HepG2 (cell line): ENCODE results near the gene PARVB. TPM values are rescaled to one million over a fixed set of nuclear protein-coding genes. Genes with fewer than 3 reads are reported as not detected.

Source experiments
- ATAC-seq: fragments of 200-7000 bp; cut with Tn5 transposase; 3 replicates; pipeline ENCODE4 v1.9.1; 2020; ENCODE audit warnings: mild to moderate bottlenecking, moderate library complexity
- BruUV-seq: library from RNA; stranded (reverse); fragments of 400-500 nt; replicated peaks from 2 replicates; lab custom pipeline; 2021; lab: Mats Ljungman, UMichigan
- CTCF ChIA-PET: fragments of 300-600 bp; formaldehyde crosslinking; extraction: SDS; loops from one replicate; lab custom pipeline; 2021; ENCODE audit warnings: low total read pairs, inconsistent platforms, low intra/inter-chr PET ratio; lab: Yijun Ruan, JAX
- POLR2A ChIA-PET: fragments of 350-600 bp; sonication (Branson Sonifier 250); formaldehyde crosslinking; loops from one replicate; lab custom pipeline; 2020; ENCODE audit warnings: antibody characterized with exemption, inconsistent platforms; lab: Yijun Ruan, JAX
- DNase-seq: peaks from one replicate; pipeline ENCODE4 v3.0.0-alpha.2; 2015; ENCODE audit warnings: low spot score
- FAIRE-seq: peaks from 3 replicates; lab custom pipeline; 2011; peaks lifted over from hg19 to GRCh38; lab: Jason Lieb, UNC
- H2AFZ ChIP-seq: one replicate; pipeline ENCODE4 v1.6.1; 2011; ENCODE audit warnings: low read length, inconsistent platforms
- H3K27ac ChIP-seq: fragments of 300-600 bp; 3 replicates; pipeline ENCODE4 v1.8.0; 2011; ENCODE audit warnings: mixed run types, mild to moderate bottlenecking, mixed read lengths, low read length, inconsistent platforms; ENCODE audit not compliant: insufficient read depth; ENCODE audit errors: extremely low read length
- H3K27me3 ChIP-seq, 2 experiments: fragments of 200-600 bp in 1 of 2; 2 replicates in 1 of 2; 3 replicates in 1 of 2; pipeline versions ENCODE4 v1.6.0 to v1.8.0; 2011; ENCODE audit warnings: low read length in 2 of 2, mild to moderate bottlenecking in 2 of 2, moderate library complexity in 2 of 2, inconsistent platforms in 1 of 2; ENCODE audit not compliant: insufficient read depth in 2 of 2, control insufficient read depth in 1 of 2
- H3K36me3 ChIP-seq, 2 experiments: fragments of 200-600 bp in 1 of 2; replicated peaks in 1 of 2; 2 replicates in 1 of 2; 3 replicates in 1 of 2; pipeline versions ENCODE4 v1.5.1 to v1.8.0; 2011; ENCODE audit warnings: low read length in 2 of 2, inconsistent platforms in 1 of 2; ENCODE audit not compliant: insufficient read depth in 2 of 2, control insufficient read depth in 1 of 2
- H3K4me1 ChIP-seq: 2 replicates; pipeline ENCODE4 v1.5.1; 2012; ENCODE audit warnings: low read length, inconsistent platforms; ENCODE audit not compliant: insufficient read depth
- H3K4me2 ChIP-seq: 2 replicates; pipeline ENCODE4 v1.6.0; 2011; ENCODE audit warnings: low read depth, low read length, inconsistent platforms
- H3K4me3 ChIP-seq, 3 experiments: fragments of 200-600 bp in 1 of 3; sonication (generic), shearing (Covaris generic) in 1 of 3; replicated peaks in 1 of 3; 2 replicates each; pipeline ENCODE4 v1.5.1; 2011 to 2016; ENCODE audit warnings: low read length in 3 of 3, inconsistent platforms in 2 of 3, low read depth in 2 of 3, mild to moderate bottlenecking in 2 of 3, control low read depth in 1 of 3, mixed read lengths in 1 of 3; ENCODE audit not compliant: insufficient read depth in 1 of 3
- H3K79me2 ChIP-seq: one replicate; pipeline ENCODE4 v1.6.1; 2011; ENCODE audit warnings: low read length, inconsistent platforms; ENCODE audit not compliant: insufficient read depth
- H3K9ac ChIP-seq: 2 replicates; pipeline ENCODE4 v1.6.0; 2011; ENCODE audit warnings: mild to moderate bottlenecking, low read depth, low read length, inconsistent platforms; ENCODE audit not compliant: insufficient read depth
- H3K9me3 ChIP-seq: 2 replicates; pipeline ENCODE4 v1.5.1; 2012; ENCODE audit warnings: mild to moderate bottlenecking, low read length
- H4K20me1 ChIP-seq: 2 replicates; pipeline ENCODE4 v1.6.0; 2011; ENCODE audit warnings: inconsistent platforms, mild to moderate bottlenecking, low read length, moderate library complexity; ENCODE audit not compliant: insufficient read depth
- BHLHE40 ChIP-seq: IDR thresholded peaks from 2 replicates; pipeline ENCODE4 v1.6.1; 2011; ENCODE audit warnings: low read length, improper control_type of control experiment
- HHEX ChIP-seq: IDR thresholded peaks from 2 replicates; pipeline ENCODE4 v1.6.1; 2016; ENCODE audit warnings: control low read depth
- MAX ChIP-seq: IDR thresholded peaks from 2 replicates; pipeline ENCODE4 v1.6.1; 2012; ENCODE audit warnings: inconsistent platforms
- NPAS2 ChIP-seq: sonication (generic); formaldehyde crosslinking; IDR thresholded peaks from 2 replicates; pipeline ENCODE4 v1.8.0; 2022; ENCODE audit warnings: mild to moderate bottlenecking, missing genetic modification reagents, borderline replicate concordance
- SOX5 ChIP-seq: IDR thresholded peaks from 2 replicates; pipeline ENCODE4 v1.6.1; 2016; ENCODE audit warnings: borderline replicate concordance
- SYNCRIP ChIP-seq: fragments of 200-400 bp; formaldehyde crosslinking; IDR thresholded peaks from 2 replicates; pipeline ENCODE4 v1.6.1; 2018; ENCODE audit warnings: mild to moderate bottlenecking, low read depth, low read length; ENCODE audit not compliant: insufficient read depth
- TP53 ChIP-seq: sonication (generic); formaldehyde crosslinking; conservative IDR thresholded peaks from 2 replicates; pipeline ENCODE4 v1.4.0; 2020; ENCODE audit warnings: missing genetic modification reagents
- ZEB1 ChIP-seq: IDR thresholded peaks from 2 replicates; pipeline ENCODE4 v1.6.1; 2012; ENCODE audit warnings: mild to moderate bottlenecking, low read depth, inconsistent platforms; ENCODE audit not compliant: insufficient replicate concordance
- ZNF333 ChIP-seq: sonication (generic); formaldehyde crosslinking; IDR thresholded peaks from 2 replicates; pipeline ENCODE4 v1.4.0; 2020; ENCODE audit warnings: mild to moderate bottlenecking, missing genetic modification reagents, borderline replicate concordance
- ZNF563 ChIP-seq: sonication (generic); formaldehyde crosslinking; IDR thresholded peaks from 2 replicates; pipeline ENCODE4 v1.8.0; 2022; ENCODE audit warnings: mild to moderate bottlenecking, moderate library complexity, missing genetic modification reagents
- ZNF567 ChIP-seq: sonication (generic); formaldehyde crosslinking; IDR thresholded peaks from 2 replicates; pipeline ENCODE4 v1.8.1; 2023; ENCODE audit warnings: mild to moderate bottlenecking, missing genetic modification reagents, borderline replicate concordance
- ZNF747 ChIP-seq: sonication (generic); formaldehyde crosslinking; IDR thresholded peaks from 2 replicates; pipeline ENCODE4 v1.8.1; 2023; ENCODE audit warnings: missing genetic modification reagents, mild to moderate bottlenecking, borderline replicate concordance
- WGBS: methylation state at CpG from one replicate; pipeline ENCODE4 v1.1.6; 2017; ENCODE audit warnings: low lambda C conversion rate; 5-methylcytosine and 5-hydroxymethylcytosine counted together
- in situ Hi-C: cut with HindIII; loops from 2 replicates; pipeline ENCODE4 v1.10.0; 2017; ENCODE audit warnings: low pct_unique_long_range_greater_than_20kb; ENCODE audit not compliant: extremely low pct_ligation_motif_present
- intact Hi-C: fragments of 100-400 bp; cut with micrococcal nuclease; formaldehyde crosslinking; loops from one replicate; pipeline ENCODE4 v1.10.0; 2022; ENCODE audit not compliant: unreplicated experiment
- polyA plus RNA-seq, 8 experiments: library from polyadenylated mRNA; depleted of rRNA in 3 of 8; stranded (reverse) in 7 of 8; unstranded in 1 of 8; fragments of >200 nt; fragmentation: Illumina TruSeq in 4 of 8; extraction: Trizol in 4 of 8; gene quantifications; 2 replicates each; pipeline versions ENCODE4 v1.2.1 to v1.2.3, GENCODE V29; 2011 to 2016; ENCODE audit warnings: low read depth in 4 of 8, missing spikeins in 1 of 8, mixed read lengths in 1 of 8; ENCODE audit not compliant: insufficient read depth in 1 of 8
- total RNA-seq, 5 experiments: library from RNA; depleted of rRNA; stranded (reverse); fragments of >200 nt; fragmentation: Illumina TruSeq; extraction: Trizol; gene quantifications; 2 replicates each; pipeline ENCODE4 v1.2.3, GENCODE V29; 2016; ENCODE audit warnings: low read depth in 1 of 5
- TF ChIP-seq, protein P1 (sequence below): sonication (generic); formaldehyde crosslinking; IDR thresholded peaks from 2 replicates; pipeline ENCODE4 v1.5.0; 2020; ENCODE audit warnings: missing genetic modification reagents
- TF ChIP-seq, protein P2 (sequence below): IDR thresholded peaks from 2 replicates; pipeline ENCODE4 v1.4.0; 2020; ENCODE audit warnings: mild to moderate bottlenecking, missing genetic modification reagents

PARVB gene
- total and polyA plus RNA-seq, 2 of the 13 experiments (the other 11 are each of a cell fraction or from before 2014, with no cell fraction given): 0.11 to 0.15 TPM

- POLR2A ChIA-PET: no interaction called here
- CTCF ChIA-PET: no interaction called here
- Histone ChIP-seq H3K4me3 (no peak overlapping the region), H3K4me2 (no peak overlapping the region), H3K79me2 (no peaks in the 10 kb centered on the region), H3K27me3 (peaks cover 0 to under 1% of the 10 kb centered on the region in 2 experiments; a peak in 1 of 5 replicates), H4K20me1 (no peaks in the 10 kb centered on the region), H2AFZ (no peak overlapping the region), H3K9me3 (no peaks in the 10 kb centered on the region), H3K36me3 (no peaks in the 10 kb centered on the region), H3K4me1 (peaks cover 2% of the 10 kb centered on the region), H3K9ac (no peak overlapping the region), H3K27ac (no peak overlapping the region)
- TF ChIP-seq, protein P1, sequence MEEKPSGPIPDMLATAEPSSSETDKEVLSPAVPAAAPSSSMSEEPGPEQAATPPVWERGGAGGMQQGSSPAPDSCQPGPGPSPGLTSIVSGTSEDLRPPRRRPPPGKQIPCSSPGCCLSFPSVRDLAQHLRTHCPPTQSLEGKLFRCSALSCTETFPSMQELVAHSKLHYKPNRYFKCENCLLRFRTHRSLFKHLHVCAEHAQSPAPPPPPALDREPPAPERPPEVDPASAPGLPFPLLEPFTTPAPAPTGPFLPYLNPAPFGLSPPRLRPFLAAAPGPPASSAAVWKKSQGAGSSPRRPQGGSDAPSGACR (CRISPR knock-in tag): no peak
- no peak for TF ChIP-seq ZNF567 (CRISPR knock-in tag)
- no peak for TF ChIP-seq ZNF563
- TF ChIP-seq BHLHE40: no peak
- no peak for TF ChIP-seq MAX
- TF ChIP-seq TP53 (CRISPR knock-in tag): no peak
- in situ Hi-C loops: no loop called here
- ATAC-seq: no peak
- BruUV-seq: no TSS peak
- no peak for DNase-seq
- FAIRE-seq: no peak
- intact Hi-C loops: no loop called here
- WGBS: 86% methylated on average over 9 of the region's 9 CpGs
Observed at GRCh38 chr22:44018594-44018993, 5.5 kb upstream of the PARVB start.

DNA sequence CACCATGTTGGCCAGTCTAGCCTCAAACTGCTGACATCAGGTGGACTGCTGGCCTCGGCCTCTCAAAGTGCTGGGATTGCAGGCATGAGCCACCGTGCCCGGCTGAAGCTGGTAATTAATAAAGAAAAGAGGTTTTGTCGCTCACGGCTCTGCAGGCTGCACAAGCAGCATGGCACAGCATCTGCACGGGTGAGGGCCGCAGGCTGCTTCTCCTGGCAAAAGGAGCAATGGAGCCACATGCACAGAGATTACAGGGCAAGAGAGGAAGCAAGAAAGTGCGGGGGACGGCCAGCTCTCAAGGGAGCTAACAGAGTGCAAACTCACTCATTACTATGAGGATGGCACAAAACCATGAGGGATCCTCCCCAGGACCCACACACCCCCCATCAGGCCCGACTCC is 4.7 kb upstream of the PARVB start:
- H3K36me3 ChIP-seq: no peaks in the 10 kb centered on the region
- no peak overlapping the region for H3K9ac ChIP-seq
- DNase-seq: no peak
- no peak for ATAC-seq
- H2AFZ ChIP-seq: no peak overlapping the region
- intact Hi-C loops (no loop called here), in situ Hi-C loops (no loop called here)
- no peaks in the 10 kb centered on the region for H4K20me1 ChIP-seq
- 72% methylated on average over 10 of the region's 10 CpGs for WGBS
- no TSS peak for BruUV-seq
- no peak overlapping the region for H3K27ac ChIP-seq
- ChIA-PET CTCF (no interaction called here), POLR2A (no interaction called here)
- H3K4me3 ChIP-seq: no peak overlapping the region
- H3K4me1 ChIP-seq: peaks cover 5% of the 10 kb centered on the region
- H3K9me3 ChIP-seq: no peaks in the 10 kb centered on the region
- H3K79me2 ChIP-seq: no peaks in the 10 kb centered on the region
- no peak overlapping the region for H3K4me2 ChIP-seq
- FAIRE-seq: no peak
- H3K27me3 ChIP-seq: peaks cover 0 to 4% of the 10 kb centered on the region in 2 experiments; a peak in 1 of 5 replicates
- TF ChIP-seq ZNF747 (CRISPR knock-in tag) (no peak), ZNF333 (no peak), HHEX (CRISPR knock-in tag) (no peak), SYNCRIP (no peak), ZEB1 (no peak), NPAS2 (CRISPR knock-in tag) (no peak), SOX5 (CRISPR knock-in tag) (no peak)
- TF ChIP-seq, protein P2, sequence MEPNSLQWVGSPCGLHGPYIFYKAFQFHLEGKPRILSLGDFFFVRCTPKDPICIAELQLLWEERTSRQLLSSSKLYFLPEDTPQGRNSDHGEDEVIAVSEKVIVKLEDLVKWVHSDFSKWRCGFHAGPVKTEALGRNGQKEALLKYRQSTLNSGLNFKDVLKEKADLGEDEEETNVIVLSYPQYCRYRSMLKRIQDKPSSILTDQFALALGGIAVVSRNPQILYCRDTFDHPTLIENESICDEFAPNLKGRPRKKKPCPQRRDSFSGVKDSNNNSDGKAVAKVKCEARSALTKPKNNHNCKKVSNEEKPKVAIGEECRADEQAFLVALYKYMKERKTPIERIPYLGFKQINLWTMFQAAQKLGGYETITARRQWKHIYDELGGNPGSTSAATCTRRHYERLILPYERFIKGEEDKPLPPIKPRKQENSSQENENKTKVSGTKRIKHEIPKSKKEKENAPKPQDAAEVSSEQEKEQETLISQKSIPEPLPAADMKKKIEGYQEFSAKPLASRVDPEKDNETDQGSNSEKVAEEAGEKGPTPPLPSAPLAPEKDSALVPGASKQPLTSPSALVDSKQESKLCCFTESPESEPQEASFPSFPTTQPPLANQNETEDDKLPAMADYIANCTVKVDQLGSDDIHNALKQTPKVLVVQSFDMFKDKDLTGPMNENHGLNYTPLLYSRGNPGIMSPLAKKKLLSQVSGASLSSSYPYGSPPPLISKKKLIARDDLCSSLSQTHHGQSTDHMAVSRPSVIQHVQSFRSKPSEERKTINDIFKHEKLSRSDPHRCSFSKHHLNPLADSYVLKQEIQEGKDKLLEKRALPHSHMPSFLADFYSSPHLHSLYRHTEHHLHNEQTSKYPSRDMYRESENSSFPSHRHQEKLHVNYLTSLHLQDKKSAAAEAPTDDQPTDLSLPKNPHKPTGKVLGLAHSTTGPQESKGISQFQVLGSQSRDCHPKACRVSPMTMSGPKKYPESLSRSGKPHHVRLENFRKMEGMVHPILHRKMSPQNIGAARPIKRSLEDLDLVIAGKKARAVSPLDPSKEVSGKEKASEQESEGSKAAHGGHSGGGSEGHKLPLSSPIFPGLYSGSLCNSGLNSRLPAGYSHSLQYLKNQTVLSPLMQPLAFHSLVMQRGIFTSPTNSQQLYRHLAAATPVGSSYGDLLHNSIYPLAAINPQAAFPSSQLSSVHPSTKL (CRISPR knock-in tag): no peak
